Prostate gland (tissue), 2 donors: ENCODE measurements around the gene SYT15B.
"Not testable (repeated sequence)": the region's sequence is repeated elsewhere in the genome, so short reads cannot be mapped to it uniquely, and the experiment has no call there.

Experiments
- POLR2A ChIP-seq: fragments of 450-650 bp; IDR thresholded peaks from one replicate; pipeline ENCODE4 v1.6.1; 2016; ENCODE audit warnings: antibody characterized with exemption, mild to moderate bottlenecking
- POLR2AphosphoS5 ChIP-seq: sonication (generic); formaldehyde crosslinking; IDR thresholded peaks from one replicate; pipeline ENCODE4 v1.6.1; 2017; ENCODE audit warnings: antibody characterized with exemption
- TF ChIP-seq, protein P1 (sequence below), 4 experiments: fragments of 200-600 bp in 2 of 4; fragments of 450-650 bp in 2 of 4; sonication (generic) in 2 of 4; IDR thresholded peaks; 1 replicate in 3 of 4; 2 replicates in 1 of 4; pipeline ENCODE4 v1.5.1; 2016 to 2019; ENCODE audit warnings: antibody characterized with exemption in 4 of 4, mild to moderate bottlenecking in 2 of 4, moderate library complexity in 2 of 4

DNA sequence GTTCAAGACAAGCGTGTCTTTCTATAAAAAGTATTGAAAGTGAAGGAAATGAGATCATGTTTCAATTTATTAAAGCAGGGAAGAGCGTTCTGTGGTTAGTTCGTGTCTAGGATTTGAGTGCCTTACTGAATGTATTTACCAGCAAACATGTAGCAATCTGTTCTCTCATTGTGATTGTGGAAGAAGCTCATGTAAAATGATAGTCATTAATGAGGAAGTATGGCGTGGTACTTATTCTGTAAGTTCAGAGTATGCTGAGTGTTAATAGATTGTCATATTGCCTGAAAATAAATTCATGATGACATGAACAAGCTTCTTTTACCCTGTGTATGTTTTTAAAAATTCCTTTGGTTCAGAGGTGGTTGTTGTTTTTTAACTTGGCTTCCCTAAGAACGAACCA is 32.5 kb downstream of the SYT15B start:
- TF ChIP-seq, protein P1, sequence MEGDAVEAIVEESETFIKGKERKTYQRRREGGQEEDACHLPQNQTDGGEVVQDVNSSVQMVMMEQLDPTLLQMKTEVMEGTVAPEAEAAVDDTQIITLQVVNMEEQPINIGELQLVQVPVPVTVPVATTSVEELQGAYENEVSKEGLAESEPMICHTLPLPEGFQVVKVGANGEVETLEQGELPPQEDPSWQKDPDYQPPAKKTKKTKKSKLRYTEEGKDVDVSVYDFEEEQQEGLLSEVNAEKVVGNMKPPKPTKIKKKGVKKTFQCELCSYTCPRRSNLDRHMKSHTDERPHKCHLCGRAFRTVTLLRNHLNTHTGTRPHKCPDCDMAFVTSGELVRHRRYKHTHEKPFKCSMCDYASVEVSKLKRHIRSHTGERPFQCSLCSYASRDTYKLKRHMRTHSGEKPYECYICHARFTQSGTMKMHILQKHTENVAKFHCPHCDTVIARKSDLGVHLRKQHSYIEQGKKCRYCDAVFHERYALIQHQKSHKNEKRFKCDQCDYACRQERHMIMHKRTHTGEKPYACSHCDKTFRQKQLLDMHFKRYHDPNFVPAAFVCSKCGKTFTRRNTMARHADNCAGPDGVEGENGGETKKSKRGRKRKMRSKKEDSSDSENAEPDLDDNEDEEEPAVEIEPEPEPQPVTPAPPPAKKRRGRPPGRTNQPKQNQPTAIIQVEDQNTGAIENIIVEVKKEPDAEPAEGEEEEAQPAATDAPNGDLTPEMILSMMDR (IDR thresholded peaks at IDR 0.05), result not testable (repeated sequence)
- TF ChIP-seq POLR2A, POLR2AphosphoS5: not testable (repeated sequence)
